Astrocyte (in vitro differentiated cells and primary cell): ENCODE measurements around the gene CAPZB.

Experiments
- EZH2 ChIP-seq: IDR thresholded peaks from 2 replicates; pipeline ENCODE4 v1.6.1; 2012; ENCODE audit warnings: mild to moderate bottlenecking, low read length, inconsistent platforms; ENCODE audit not compliant: insufficient read depth
- TF ChIP-seq, protein P1 (sequence below): IDR thresholded peaks from 2 replicates; pipeline ENCODE4 v1.5.1; 2011; ENCODE audit warnings: low read depth, mild to moderate bottlenecking, inconsistent platforms, low read length, moderate library complexity; ENCODE audit not compliant: insufficient read depth

DNA sequence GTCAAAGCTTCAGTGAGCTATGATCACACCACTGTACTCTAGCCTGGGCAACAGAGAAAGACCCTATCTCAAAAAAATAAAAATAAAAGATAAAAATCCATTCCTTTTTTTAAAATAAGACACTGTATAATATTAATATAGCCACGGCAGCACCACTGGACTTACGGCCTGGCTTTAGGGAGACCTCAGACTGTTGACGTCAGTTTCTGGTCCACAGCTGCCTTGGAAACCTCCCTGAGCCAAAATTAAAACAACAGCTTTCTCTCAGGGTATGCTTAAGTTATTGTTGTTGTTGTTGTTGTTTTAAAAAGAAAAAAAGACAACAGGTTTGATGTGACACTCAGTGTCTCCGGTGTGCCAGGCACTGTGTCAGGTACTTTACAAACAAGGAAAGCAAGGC is 42.0 kb downstream of the CAPZB start:
- TF ChIP-seq EZH2 = no peak
- TF ChIP-seq, protein P1, sequence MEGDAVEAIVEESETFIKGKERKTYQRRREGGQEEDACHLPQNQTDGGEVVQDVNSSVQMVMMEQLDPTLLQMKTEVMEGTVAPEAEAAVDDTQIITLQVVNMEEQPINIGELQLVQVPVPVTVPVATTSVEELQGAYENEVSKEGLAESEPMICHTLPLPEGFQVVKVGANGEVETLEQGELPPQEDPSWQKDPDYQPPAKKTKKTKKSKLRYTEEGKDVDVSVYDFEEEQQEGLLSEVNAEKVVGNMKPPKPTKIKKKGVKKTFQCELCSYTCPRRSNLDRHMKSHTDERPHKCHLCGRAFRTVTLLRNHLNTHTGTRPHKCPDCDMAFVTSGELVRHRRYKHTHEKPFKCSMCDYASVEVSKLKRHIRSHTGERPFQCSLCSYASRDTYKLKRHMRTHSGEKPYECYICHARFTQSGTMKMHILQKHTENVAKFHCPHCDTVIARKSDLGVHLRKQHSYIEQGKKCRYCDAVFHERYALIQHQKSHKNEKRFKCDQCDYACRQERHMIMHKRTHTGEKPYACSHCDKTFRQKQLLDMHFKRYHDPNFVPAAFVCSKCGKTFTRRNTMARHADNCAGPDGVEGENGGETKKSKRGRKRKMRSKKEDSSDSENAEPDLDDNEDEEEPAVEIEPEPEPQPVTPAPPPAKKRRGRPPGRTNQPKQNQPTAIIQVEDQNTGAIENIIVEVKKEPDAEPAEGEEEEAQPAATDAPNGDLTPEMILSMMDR = no peak
